Right lobe of liver (tissue), 6 donors: ENCODE measurements around the gene OPCML. TPM values are rescaled to one million over a fixed set of nuclear protein-coding genes. Genes with fewer than 3 reads are reported as not detected.

ENCODE experiments used
- ATAC-seq, 4 donors: fragments of 200-7000 bp; cut with Tn5 transposase; one replicate each; pipeline ENCODE4 v1.9.1; 2020; ENCODE audit warnings: mild to moderate bottlenecking in 4 of 4, moderate library complexity in 4 of 4
- DNase-seq, 3 donors: peaks; one replicate each; pipeline ENCODE4 v3.0.0-alpha.2; 2020
- H3K27ac ChIP-seq, 3 donors: fragments of 200-600 bp; one replicate each; pipeline ENCODE4 v1.8.0; 2022
- H3K27me3 ChIP-seq, 2 donors: fragments of 200-600 bp; one replicate each; pipeline ENCODE4 v1.8.0; 2022
- H3K36me3 ChIP-seq, 4 donors: fragments of 200-600 bp; sonication (generic) in 1 of 4; one replicate each; pipeline versions ENCODE4 v1.5.1 to v1.8.0; 2017 to 2022; ENCODE audit warnings: control low read depth in 1 of 4
- H3K4me1 ChIP-seq, 4 donors: fragments of 200-600 bp; sonication (generic) in 1 of 4; one replicate each; pipeline versions ENCODE4 v1.5.1 to v1.8.0; 2017 to 2022; ENCODE audit warnings: control low read depth in 1 of 4
- H3K4me3 ChIP-seq, 3 donors: fragments of 200-600 bp; one replicate each; pipeline ENCODE4 v1.8.0; 2022
- H3K9me3 ChIP-seq, 4 donors: fragments of 200-600 bp; sonication (generic) in 1 of 4; one replicate each; pipeline versions ENCODE4 v1.5.1 to v1.8.0; 2017 to 2022; ENCODE audit warnings: control low read depth in 1 of 4
- CTCF ChIP-seq, 4 donors: fragments of 200-600 bp in 3 of 4; fragments of 450-650 bp in 1 of 4; IDR thresholded peaks; one replicate each; pipeline versions ENCODE4 v1.5.1 to v1.8.0; 2016 to 2022; ENCODE audit warnings: antibody characterized with exemption in 4 of 4, mild to moderate bottlenecking in 2 of 4
- POLR2A ChIP-seq: fragments of 450-650 bp; IDR thresholded peaks from one replicate; pipeline ENCODE4 v1.6.1; 2017; ENCODE audit warnings: antibody characterized with exemption, mild to moderate bottlenecking
- WGBS: methylation state at CpG from one replicate; pipeline ENCODE4 v1.1.6; 2018; ENCODE audit warnings: low coverage, low lambda C conversion rate; ENCODE audit not compliant: insufficient coverage; ENCODE audit errors: missing lambda C conversion rate; 5-methylcytosine and 5-hydroxymethylcytosine counted together
- intact Hi-C, 2 donors: fragments of 100-400 bp; cut with DNase I; formaldehyde crosslinking; loops; one replicate each; pipeline versions ENCODE4 v1.11.2 to v1.14.1; 2022
- total RNA-seq, 6 experiments: library from RNA; depleted of rRNA in 2 of 6; stranded (reverse); fragments of >200 nt in 2 of 6; fragmentation: NEBNext Ultra II Directional in 3 of 6; extraction: Animal tissue kit (Norgen Biotek cat#: 25700) in 3 of 6; gene quantifications; one replicate each; pipeline versions ENCODE4 v1.1.0 to v1.2.4, GENCODE V29; 2016 to 2023
- donor health status: DM: no; HTN: yes; CAD: no.
- donor health status: DM: no; HTN: no; CAD: no.
- donor health status: DM: no; HTN: no; CAD: no.
- donor health status: DM: no; HTN: yes; CAD: no.
- donor health status: DM: no; HTN: yes; CAD: no.

Gene OPCML
- total RNA-seq, 6 experiments from 2014 or later: 0.11 TPM; not detected in 5

- WGBS: 38% methylated on average over 1 of the region's 6 CpGs
These were observed 646.0 kb downstream of the OPCML start for GRCh38 chr11:132886335-132886734.

GRCh38 chr11:132883241-132883640, 649.1 kb downstream of the OPCML start:
- H3K4me1 ChIP-seq: no peaks in the 10 kb centered on the region
- no peak overlapping the region for H3K4me3 ChIP-seq
- no peaks in the 10 kb centered on the region for H3K9me3 ChIP-seq
- ATAC-seq: no peak
- TF ChIP-seq POLR2A (no peak), CTCF (IDR thresholded peaks at IDR 0.05) (no peak)
- WGBS: 71% methylated on average over 3 of the region's 3 CpGs
- no peak overlapping the region for H3K27ac ChIP-seq
- no peaks in the 10 kb centered on the region for H3K27me3 ChIP-seq
- H3K36me3 ChIP-seq: no peaks in the 10 kb centered on the region
- intact Hi-C loops: no loop called here
- no peak for DNase-seq

More at GRCh38 chr11:132886335-132886734, 646.0 kb downstream of the OPCML start:
- H3K9me3 ChIP-seq: no peaks in the 10 kb centered on the region
- TF ChIP-seq POLR2A: no peak
- no peak for TF ChIP-seq CTCF (IDR thresholded peaks at IDR 0.05)
- no peaks in the 10 kb centered on the region for H3K36me3 ChIP-seq
- H3K4me3 ChIP-seq: no peak overlapping the region
- ATAC-seq: no peak
- no peaks in the 10 kb centered on the region for H3K27me3 ChIP-seq
- intact Hi-C loops: no loop called here
- no peak for DNase-seq
- H3K27ac ChIP-seq: no peak overlapping the region
- H3K4me1 ChIP-seq: no peaks in the 10 kb centered on the region

GRCh38 chr11:132881622-132882021, 650.7 kb downstream of the OPCML start:
- Histone ChIP-seq H3K36me3 (no peaks in the 10 kb centered on the region), H3K4me3 (no peak overlapping the region), H3K27me3 (no peaks in the 10 kb centered on the region), H3K4me1 (no peaks in the 10 kb centered on the region), H3K27ac (no peak overlapping the region), H3K9me3 (no peaks in the 10 kb centered on the region)
- ATAC-seq: no peak
- no peak for DNase-seq
- no peak for TF ChIP-seq CTCF (IDR thresholded peaks at IDR 0.05)
- no peak for TF ChIP-seq POLR2A
- intact Hi-C loops: no loop called here
- WGBS: 62% methylated on average over 3 of the region's 3 CpGs

GRCh38 chr11:132878111-132878510, 654.2 kb downstream of the OPCML start:
- Histone ChIP-seq H3K36me3 (no peaks in the 10 kb centered on the region), H3K4me1 (no peaks in the 10 kb centered on the region), H3K27ac (no peak overlapping the region), H3K9me3 (no peaks in the 10 kb centered on the region), H3K4me3 (no peak overlapping the region), H3K27me3 (no peaks in the 10 kb centered on the region)
- no peak for TF ChIP-seq CTCF (IDR thresholded peaks at IDR 0.05)
- intact Hi-C loops: no loop called here
- DNase-seq (no peak), ATAC-seq (no peak)
- 85% methylated on average over 5 of the region's 5 CpGs for WGBS

- H3K27ac ChIP-seq: no peak overlapping the region
- no peaks in the 10 kb centered on the region for H3K36me3 ChIP-seq
- H3K4me3 ChIP-seq: no peak overlapping the region
- ATAC-seq (no peak), DNase-seq (no peak)
- H3K27me3 ChIP-seq: no peaks in the 10 kb centered on the region
- WGBS: 65% methylated on average over 5 of the region's 6 CpGs
- TF ChIP-seq CTCF (IDR thresholded peaks at IDR 0.05): no peak
- TF ChIP-seq POLR2A: no peak
- H3K9me3 ChIP-seq: no peaks in the 10 kb centered on the region
- intact Hi-C loops: no loop called here
- H3K4me1 ChIP-seq: no peaks in the 10 kb centered on the region
These were observed 655.6 kb downstream of the OPCML start for GRCh38 chr11:132876705-132877104.
